K562 (cell line): ENCODE measurements around the gene RRBP1. TPM values are rescaled to one million over a fixed set of nuclear protein-coding genes. Genes with fewer than 3 reads are reported as not detected.

ENCODE experiments used
- KLF6 ChIP-seq: fragments of 250-450 bp; sonication (Bioruptor Pico); IDR thresholded peaks from 2 replicates; pipeline ENCODE4 v1.4.0; 2020; ENCODE audit warnings: mild to moderate bottlenecking, moderate library complexity, borderline replicate concordance
- MAFK ChIP-seq: IDR thresholded peaks from 2 replicates; pipeline ENCODE4 v1.6.1; 2011; ENCODE audit warnings: low read length, improper control_type of control experiment
- MTF1 ChIP-seq: fragments of 250-450 bp; sonication (Bioruptor Pico); IDR thresholded peaks from 2 replicates; pipeline ENCODE4 v1.9.0; 2021; ENCODE audit warnings: moderate library complexity, mild to moderate bottlenecking, inconsistent platforms, borderline replicate concordance
- RAD21 ChIP-seq, 2 experiments: fragments of 250-450 bp in 1 of 2; fragments of 450-650 bp in 1 of 2; sonication (Bioruptor Pico) in 1 of 2; formaldehyde crosslinking in 1 of 2; IDR thresholded peaks in 1 of 2; conservative IDR thresholded peaks in 1 of 2; 2 replicates each; pipeline versions ENCODE4 v1.4.0 to v1.8.0; 2020 to 2022; ENCODE audit warnings: mild to moderate bottlenecking in 2 of 2, moderate library complexity in 1 of 2
- RREB1 ChIP-seq: fragments of 250-450 bp; sonication (Bioruptor Pico); IDR thresholded peaks from 2 replicates; pipeline ENCODE4 v1.4.0; 2020
- SLC30A9 ChIP-seq: fragments of 250-450 bp; sonication (Bioruptor Pico); IDR thresholded peaks from 2 replicates; pipeline ENCODE4 v1.8.0; 2022; ENCODE audit warnings: mild to moderate bottlenecking, moderate library complexity
- SMARCA4 ChIP-seq: fragments of 450-650 bp; IDR thresholded peaks from 2 replicates; pipeline ENCODE4 v1.6.1; 2016
- TARDBP ChIP-seq: fragments of 450-650 bp; IDR thresholded peaks from 2 replicates; pipeline ENCODE4 v1.6.1; 2016
- TCF7L2 ChIP-seq: fragments of 150-350 bp; IDR thresholded peaks from 2 replicates; pipeline ENCODE4 v1.6.1; 2016; ENCODE audit warnings: low read depth, mild to moderate bottlenecking, low read length, moderate library complexity
- TCFL5 ChIP-seq: fragments of 250-450 bp; sonication (Bioruptor Pico); conservative IDR thresholded peaks from 2 replicates; pipeline ENCODE4 v1.6.1; 2021; ENCODE audit warnings: mild to moderate bottlenecking, moderate library complexity, matching md5 sums
- XRCC4 ChIP-seq: IDR thresholded peaks from one replicate; pipeline ENCODE4 v1.6.1; 2011; ENCODE audit not compliant: insufficient read depth, insufficient read length; ENCODE audit errors: extremely low read depth
- YBX1 ChIP-seq: fragments of 450-650 bp; IDR thresholded peaks from 2 replicates; pipeline ENCODE4 v1.7.1; 2016; ENCODE audit warnings: mild to moderate bottlenecking
- ZBED1 ChIP-seq: IDR thresholded peaks from 2 replicates; pipeline ENCODE4 v1.6.1; 2014
- ZFX ChIP-seq: sonication (generic); formaldehyde crosslinking; IDR thresholded peaks from 2 replicates; pipeline ENCODE4 v1.8.0; 2022; ENCODE audit warnings: mild to moderate bottlenecking, missing genetic modification reagents, moderate library complexity
- ZNF668 ChIP-seq: fragments of 250-450 bp; sonication (Bioruptor Pico); IDR thresholded peaks from 2 replicates; pipeline ENCODE4 v1.8.0; 2022; ENCODE audit warnings: mild to moderate bottlenecking, inconsistent platforms
- ZSCAN32 ChIP-seq: fragments of 450-650 bp; formaldehyde crosslinking; IDR thresholded peaks from 2 replicates; pipeline ENCODE4 v1.4.0; 2020; ENCODE audit warnings: mild to moderate bottlenecking, moderate library complexity
- polyA plus RNA-seq, 8 experiments: library from polyadenylated mRNA; depleted of rRNA in 4 of 8; stranded (reverse) in 5 of 8; unstranded in 3 of 8; fragments of >200 nt; fragmentation: Nextera tagmentation in 2 of 8; fragmentation: Illumina TruSeq in 1 of 8; extraction: Ambion mirVana in 2 of 8; extraction: Trizol in 1 of 8; gene quantifications; 2 replicates each; pipeline versions ENCODE4 v1.2.1 to v1.2.3, GENCODE V29; 2011 to 2014; ENCODE audit warnings: inconsistent platforms in 1 of 8, missing spikeins in 1 of 8
- total RNA-seq, 7 experiments: library from RNA; depleted of rRNA in 6 of 7; stranded (reverse); fragments of >200 nt in 6 of 7; fragmentation: Illumina TruSeq in 2 of 7; extraction: Trizol in 2 of 7; gene quantifications; 2 replicates each; pipeline versions ENCODE4 v1.2.1 to v1.2.3, GENCODE V29; 2011 to 2021; ENCODE audit warnings: low replicate concordance in 1 of 7
- TF ChIP-seq, protein P1 (sequence below): fragments of 150-350 bp; conservative IDR thresholded peaks from 2 replicates; pipeline ENCODE4 v1.6.1; 2014; ENCODE audit warnings: low read length
- TF ChIP-seq, protein P2 (sequence below): fragments of 250-450 bp; sonication (Bioruptor Pico); IDR thresholded peaks from 2 replicates; pipeline ENCODE4 v1.8.0; 2022; ENCODE audit warnings: moderate library complexity, mild to moderate bottlenecking, inconsistent platforms
- TF ChIP-seq, protein P3 (sequence below), 2 experiments: IDR thresholded peaks; 2 replicates each; pipeline ENCODE4 v1.6.1; 2011; ENCODE audit warnings: borderline replicate concordance in 1 of 2, control low read depth in 1 of 2, low read depth in 1 of 2, low read length in 1 of 2, mild to moderate bottlenecking in 1 of 2, mixed read lengths in 1 of 2, moderate library complexity in 1 of 2; ENCODE audit not compliant: insufficient read depth in 1 of 2, insufficient read length in 1 of 2, poor library complexity in 1 of 2, severe bottlenecking in 1 of 2; ENCODE audit errors: extremely low read depth in 1 of 2

Gene RRBP1
- total and polyA plus RNA-seq, 9 of the 15 experiments (the other 6 are each of a cell fraction or from before 2014, with no cell fraction given) = 0.84 to 32.0 (median 17.6) TPM

DNA sequence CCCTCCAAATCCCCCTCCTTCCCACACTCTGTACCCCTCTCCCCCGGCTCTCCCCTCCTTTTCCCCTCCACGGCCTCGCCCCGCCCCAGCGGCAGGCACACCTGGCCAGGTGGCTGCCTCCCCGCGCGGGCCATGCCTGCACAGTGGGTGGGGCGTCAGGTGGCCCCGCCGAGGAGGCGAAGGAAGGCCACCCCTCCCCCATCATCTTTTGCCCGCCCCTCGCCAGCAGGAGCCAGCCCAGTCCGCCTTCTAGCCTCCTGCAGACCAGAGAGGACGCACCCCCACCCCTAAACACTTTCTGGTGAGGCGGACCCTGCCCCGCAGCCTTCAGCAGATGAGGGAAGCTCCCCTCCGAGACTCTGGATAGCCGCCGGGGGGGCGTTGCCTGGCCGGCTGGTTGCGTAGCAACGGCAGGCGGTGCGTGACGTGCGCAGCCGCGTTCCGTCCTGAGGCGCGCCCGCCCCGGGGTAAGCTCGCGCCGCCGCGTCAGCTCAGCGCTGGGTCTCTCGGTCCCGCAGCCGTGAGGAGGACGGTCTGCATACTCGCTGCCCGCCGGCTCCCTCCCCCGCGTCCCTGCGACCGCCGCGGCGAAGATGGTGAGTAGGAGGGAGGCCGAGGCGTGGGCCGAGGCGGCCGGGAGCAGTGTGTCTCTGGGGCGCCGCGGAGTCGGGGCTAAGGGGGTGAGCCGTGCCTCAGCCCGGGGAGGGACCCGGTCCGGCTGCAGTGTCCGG lies 112.3 kb downstream of the RRBP1 start, which contains the start of gene DSTN (continued):
- TF ChIP-seq TCF7L2 (no peak), MAFK (no peak), ZFX (CRISPR knock-in tag) (no peak; the same call in 1 of the 2 replicates), KLF6 (no peak), RAD21 (CRISPR knock-in tag; conservative IDR thresholded peaks at IDR 0.05 in 1 of 2, IDR thresholded peaks at IDR 0.05 in 1 of 2) (no peak), YBX1 (no peak), SMARCA4 (no peak), ZNF668 (CRISPR knock-in tag) (no peak), MTF1 (CRISPR knock-in tag) (no peak), ZSCAN32 (no peak), ZBED1 (no peak), RREB1 (no peak), XRCC4 (no peak), TARDBP (no peak), SLC30A9 (CRISPR knock-in tag) (no peak), TCFL5 (CRISPR knock-in tag) (no peak)
- TF ChIP-seq, protein P1, sequence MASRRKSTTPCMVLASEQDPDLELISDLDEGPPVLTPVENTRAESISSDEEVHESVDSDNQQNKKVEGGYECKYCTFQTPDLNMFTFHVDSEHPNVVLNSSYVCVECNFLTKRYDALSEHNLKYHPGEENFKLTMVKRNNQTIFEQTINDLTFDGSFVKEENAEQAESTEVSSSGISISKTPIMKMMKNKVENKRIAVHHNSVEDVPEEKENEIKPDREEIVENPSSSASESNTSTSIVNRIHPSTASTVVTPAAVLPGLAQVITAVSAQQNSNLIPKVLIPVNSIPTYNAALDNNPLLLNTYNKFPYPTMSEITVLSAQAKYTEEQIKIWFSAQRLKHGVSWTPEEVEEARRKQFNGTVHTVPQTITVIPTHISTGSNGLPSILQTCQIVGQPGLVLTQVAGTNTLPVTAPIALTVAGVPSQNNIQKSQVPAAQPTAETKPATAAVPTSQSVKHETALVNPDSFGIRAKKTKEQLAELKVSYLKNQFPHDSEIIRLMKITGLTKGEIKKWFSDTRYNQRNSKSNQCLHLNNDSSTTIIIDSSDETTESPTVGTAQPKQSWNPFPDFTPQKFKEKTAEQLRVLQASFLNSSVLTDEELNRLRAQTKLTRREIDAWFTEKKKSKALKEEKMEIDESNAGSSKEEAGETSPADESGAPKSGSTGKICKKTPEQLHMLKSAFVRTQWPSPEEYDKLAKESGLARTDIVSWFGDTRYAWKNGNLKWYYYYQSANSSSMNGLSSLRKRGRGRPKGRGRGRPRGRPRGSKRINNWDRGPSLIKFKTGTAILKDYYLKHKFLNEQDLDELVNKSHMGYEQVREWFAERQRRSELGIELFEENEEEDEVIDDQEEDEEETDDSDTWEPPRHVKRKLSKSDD = no peak
- TF ChIP-seq, protein P2, sequence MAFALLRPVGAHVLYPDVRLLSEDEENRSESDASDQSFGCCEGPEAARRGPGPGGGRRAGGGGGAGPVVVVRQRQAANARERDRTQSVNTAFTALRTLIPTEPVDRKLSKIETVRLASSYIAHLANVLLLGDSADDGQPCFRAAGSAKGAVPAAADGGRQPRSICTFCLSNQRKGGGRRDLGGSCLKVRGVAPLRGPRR (CRISPR knock-in tag) = no peak
- TF ChIP-seq, protein P3, sequence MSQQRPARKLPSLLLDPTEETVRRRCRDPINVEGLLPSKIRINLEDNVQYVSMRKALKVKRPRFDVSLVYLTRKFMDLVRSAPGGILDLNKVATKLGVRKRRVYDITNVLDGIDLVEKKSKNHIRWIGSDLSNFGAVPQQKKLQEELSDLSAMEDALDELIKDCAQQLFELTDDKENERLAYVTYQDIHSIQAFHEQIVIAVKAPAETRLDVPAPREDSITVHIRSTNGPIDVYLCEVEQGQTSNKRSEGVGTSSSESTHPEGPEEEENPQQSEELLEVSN (IDR thresholded peaks at IDR 0.05; ENCODE audit: borderline replicate concordance in 1 of 2, extremely low read depth in 1 of 2, insufficient read depth in 1 of 2, insufficient read length in 1 of 2, low read depth in 1 of 2, low read length in 1 of 2, poor library complexity in 1 of 2, severe bottlenecking in 1 of 2) = no peak
